Tibial artery (tissue), 4 donors: ENCODE measurements around the gene ZNF512.

Experiments used
- DNase-seq, 2 donors: peaks; one replicate each; pipeline ENCODE4 v3.0.0-alpha.2; 2019
- H3K27ac ChIP-seq, 2 donors: fragments of 200-600 bp; sonication (generic) in 1 of 2; 1 replicate in 1 of 2; 2 replicates in 1 of 2; pipeline ENCODE4 v1.5.1; 2018 to 2019; ENCODE audit warnings: mild to moderate bottlenecking in 1 of 2
- H3K27me3 ChIP-seq, 2 donors: fragments of 200-600 bp; sonication (generic) in 1 of 2; one replicate each; pipeline versions ENCODE4 v1.5.1 to v1.6.0; 2016 to 2019
- H3K36me3 ChIP-seq, 3 donors: fragments of 200-600 bp; sonication (generic) in 2 of 3; one replicate each; pipeline ENCODE4 v1.5.1; 2016 to 2019; ENCODE audit warnings: mild to moderate bottlenecking in 2 of 3
- H3K4me1 ChIP-seq, 4 donors: fragments of 200-600 bp; sonication (generic) in 2 of 4; 1 replicate in 3 of 4; 2 replicates in 1 of 4; pipeline ENCODE4 v1.5.1; 2016 to 2019
- H3K4me3 ChIP-seq, 2 donors: fragments of 200-600 bp; sonication (generic) in 1 of 2; 1 replicate in 1 of 2; 2 replicates in 1 of 2; pipeline ENCODE4 v1.5.1; 2018 to 2019; ENCODE audit warnings: mild to moderate bottlenecking in 2 of 2
- H3K9me3 ChIP-seq, 3 donors: fragments of 200-600 bp; sonication (generic) in 1 of 3; one replicate each; pipeline ENCODE4 v1.5.1; 2016 to 2019
- intact Hi-C: fragments of 100-400 bp; cut with DNase I; formaldehyde crosslinking; loops from one replicate; pipeline ENCODE4 v1.15.0; 2023; ENCODE audit warnings: low total_unique reads
- TF ChIP-seq, protein P1 (sequence below), 2 experiments: fragments of 200-600 bp in 1 of 2; fragments of 450-650 bp in 1 of 2; IDR thresholded peaks; one replicate each; pipeline ENCODE4 v1.5.1; 2017 to 2019; ENCODE audit warnings: antibody characterized with exemption in 2 of 2, mild to moderate bottlenecking in 1 of 2, moderate library complexity in 1 of 2

Gene ZNF512

DNA sequence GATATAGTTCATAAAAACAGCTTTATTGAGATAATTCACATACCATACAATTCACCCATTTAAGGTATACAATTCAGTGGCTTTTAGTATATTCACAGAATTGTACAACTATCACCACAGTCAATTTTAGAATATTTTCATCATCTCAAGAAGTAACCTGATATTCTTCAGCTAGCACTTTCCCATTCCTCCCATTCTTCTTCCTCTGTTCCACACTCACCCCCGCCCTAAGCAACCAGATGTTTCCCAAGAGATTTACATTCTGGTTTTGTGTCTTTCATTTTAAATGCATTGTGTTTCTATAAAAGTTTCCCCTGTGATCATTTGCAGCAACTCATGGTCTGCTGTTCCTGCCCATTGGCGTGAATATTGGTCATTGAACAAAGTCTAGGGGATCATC lies 51.4 kb downstream of the ZNF512 start:
- Histone ChIP-seq H3K4me3 (no peak overlapping the region), H3K27me3 (no peaks in the 10 kb centered on the region), H3K36me3 (peaks cover 51 to 82% (median 77%) of the 10 kb centered on the region in 3 donors), H3K27ac (no peak overlapping the region), H3K4me1 (peaks cover 0 to 9% (median 6%) of the 10 kb centered on the region in 4 donors), H3K9me3 (no peaks in the 10 kb centered on the region)
- no peak for DNase-seq
- intact Hi-C loops: no loop called here
- TF ChIP-seq, protein P1, sequence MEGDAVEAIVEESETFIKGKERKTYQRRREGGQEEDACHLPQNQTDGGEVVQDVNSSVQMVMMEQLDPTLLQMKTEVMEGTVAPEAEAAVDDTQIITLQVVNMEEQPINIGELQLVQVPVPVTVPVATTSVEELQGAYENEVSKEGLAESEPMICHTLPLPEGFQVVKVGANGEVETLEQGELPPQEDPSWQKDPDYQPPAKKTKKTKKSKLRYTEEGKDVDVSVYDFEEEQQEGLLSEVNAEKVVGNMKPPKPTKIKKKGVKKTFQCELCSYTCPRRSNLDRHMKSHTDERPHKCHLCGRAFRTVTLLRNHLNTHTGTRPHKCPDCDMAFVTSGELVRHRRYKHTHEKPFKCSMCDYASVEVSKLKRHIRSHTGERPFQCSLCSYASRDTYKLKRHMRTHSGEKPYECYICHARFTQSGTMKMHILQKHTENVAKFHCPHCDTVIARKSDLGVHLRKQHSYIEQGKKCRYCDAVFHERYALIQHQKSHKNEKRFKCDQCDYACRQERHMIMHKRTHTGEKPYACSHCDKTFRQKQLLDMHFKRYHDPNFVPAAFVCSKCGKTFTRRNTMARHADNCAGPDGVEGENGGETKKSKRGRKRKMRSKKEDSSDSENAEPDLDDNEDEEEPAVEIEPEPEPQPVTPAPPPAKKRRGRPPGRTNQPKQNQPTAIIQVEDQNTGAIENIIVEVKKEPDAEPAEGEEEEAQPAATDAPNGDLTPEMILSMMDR (IDR thresholded peaks at IDR 0.05): no peak

DNA sequence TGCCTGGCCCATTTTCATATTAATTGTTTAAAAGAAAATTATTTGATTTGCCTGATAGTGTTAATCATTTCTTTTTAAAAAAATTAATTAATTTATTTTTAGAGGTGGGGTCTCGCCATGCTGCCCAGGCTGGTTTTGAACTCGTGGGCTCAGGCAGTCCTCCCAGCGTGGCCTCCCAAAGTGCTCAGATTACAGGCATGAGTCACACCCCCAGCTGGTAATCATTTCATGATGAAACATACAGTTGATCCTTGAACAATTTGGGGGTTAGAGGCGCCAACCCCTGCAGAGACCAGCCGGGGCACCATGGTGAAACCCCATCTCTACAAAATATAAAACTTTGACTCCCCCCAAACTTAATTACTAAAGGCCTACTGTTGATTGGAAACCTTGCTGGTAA lies 53.9 kb downstream of the ZNF512 start:
- no peak for DNase-seq
- H3K27me3 ChIP-seq: no peaks in the 10 kb centered on the region
- no peak overlapping the region for H3K27ac ChIP-seq
- no peak overlapping the region for H3K4me3 ChIP-seq
- no peaks in the 10 kb centered on the region for H3K4me1 ChIP-seq
- intact Hi-C loops: no loop called here
- H3K36me3 ChIP-seq: peaks cover 70 to 94% (median 93%) of the 10 kb centered on the region in 3 donors
- H3K9me3 ChIP-seq: no peaks in the 10 kb centered on the region
- TF ChIP-seq, protein P1 (IDR thresholded peaks at IDR 0.05): no peak

DNA sequence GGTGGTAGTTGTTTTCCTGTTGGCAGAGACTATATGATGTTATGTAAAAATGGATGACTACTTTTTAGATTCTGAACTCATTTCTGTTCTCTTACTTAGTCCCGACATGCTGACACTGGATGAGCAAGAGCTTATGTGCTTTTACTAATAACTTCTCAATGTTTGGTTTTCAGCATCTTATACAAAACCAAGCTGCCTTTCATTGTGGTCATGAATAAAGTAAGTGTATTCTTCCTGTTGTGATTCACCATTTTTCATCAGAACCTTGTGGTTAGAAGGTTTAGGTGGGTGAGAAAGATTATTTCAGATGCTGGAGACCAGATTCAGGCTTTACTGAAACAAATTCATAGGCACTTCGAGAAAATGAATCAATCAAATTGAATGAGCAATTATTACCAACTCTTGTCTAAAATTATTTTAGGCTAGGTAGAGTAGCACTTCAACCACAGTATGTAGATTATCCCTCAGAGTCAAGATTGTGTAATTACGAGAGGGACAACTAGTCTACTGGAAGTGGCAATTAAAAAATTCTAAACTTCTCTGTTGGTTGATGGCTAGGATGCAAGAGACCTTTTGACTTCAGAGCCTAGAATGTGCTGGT lies 55.3 kb downstream of the ZNF512 start:
- Histone ChIP-seq H3K36me3 (peaks cover 77 to 95% (median 90%) of the 10 kb centered on the region in 3 donors), H3K4me1 (no peaks in the 10 kb centered on the region), H3K9me3 (no peaks in the 10 kb centered on the region), H3K27me3 (no peaks in the 10 kb centered on the region), H3K27ac (no peak overlapping the region), H3K4me3 (no peak overlapping the region)
- TF ChIP-seq, protein P1 (IDR thresholded peaks at IDR 0.05): no peak
- intact Hi-C loops: no loop called here
- no peak for DNase-seq

DNA sequence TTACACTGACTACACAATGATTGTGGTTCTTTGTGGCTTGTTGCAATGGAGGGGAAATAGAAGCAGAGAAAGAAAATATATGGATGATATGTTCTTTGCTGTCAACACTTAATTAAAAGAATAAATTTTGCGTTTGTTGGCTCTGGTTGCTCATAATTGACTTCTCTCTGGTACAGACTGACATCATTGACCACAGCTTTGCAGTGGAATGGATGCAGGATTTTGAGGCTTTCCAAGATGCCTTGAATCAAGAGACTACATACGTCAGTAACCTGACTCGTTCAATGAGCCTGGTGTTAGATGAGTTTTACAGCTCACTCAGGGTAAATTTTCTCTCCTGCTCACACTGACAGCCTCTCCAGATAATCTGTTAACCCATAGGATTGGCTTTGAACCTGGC lies 55.9 kb downstream of the ZNF512 start:
- no peaks in the 10 kb centered on the region for H3K27me3 ChIP-seq
- H3K4me1 ChIP-seq: no peaks in the 10 kb centered on the region
- no peak overlapping the region for H3K4me3 ChIP-seq
- TF ChIP-seq, protein P1 (IDR thresholded peaks at IDR 0.05): no peak
- H3K9me3 ChIP-seq: no peaks in the 10 kb centered on the region
- H3K36me3 ChIP-seq: peaks cover 77 to 95% (median 89%) of the 10 kb centered on the region in 3 donors
- intact Hi-C loops: no loop called here
- DNase-seq: no peak
- no peak overlapping the region for H3K27ac ChIP-seq

DNA sequence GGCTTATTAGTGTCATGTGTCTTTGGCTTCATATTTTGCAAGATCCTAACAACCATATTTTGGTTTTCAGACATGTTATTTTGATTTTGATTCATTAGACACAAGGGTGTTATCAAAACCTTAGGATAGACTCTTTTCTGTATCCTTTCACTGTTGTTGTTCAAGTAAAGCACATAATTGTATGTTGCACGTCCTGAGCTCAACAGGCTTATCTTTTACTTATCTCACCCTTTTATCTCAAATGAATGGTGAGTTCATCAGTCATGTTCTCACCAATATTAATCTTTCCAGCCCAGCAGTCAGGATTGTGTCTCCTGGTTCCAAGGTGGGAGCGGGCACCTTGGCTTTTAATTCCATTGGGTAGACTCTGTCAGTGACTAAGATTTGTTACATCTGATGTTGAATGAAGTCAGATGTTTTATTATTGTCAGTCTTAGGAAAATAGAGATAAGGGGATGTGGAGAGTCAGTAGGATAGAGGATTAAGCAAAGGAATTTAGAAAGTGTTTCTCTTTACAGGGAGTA lies 57.9 kb downstream of the ZNF512 start:
- TF ChIP-seq, protein P1 (IDR thresholded peaks at IDR 0.05): no peak
- H3K4me3 ChIP-seq: no peak overlapping the region
- H3K27me3 ChIP-seq: no peaks in the 10 kb centered on the region
- H3K27ac ChIP-seq: no peak overlapping the region
- no peak for DNase-seq
- peaks cover 75 to 92% (median 83%) of the 10 kb centered on the region in 3 donors for H3K36me3 ChIP-seq
- no peaks in the 10 kb centered on the region for H3K9me3 ChIP-seq
- no peaks in the 10 kb centered on the region for H3K4me1 ChIP-seq
- intact Hi-C loops: no loop called here
